Esophagus mucosa (tissue), 1 donor: ENCODE data around the gene ARHGEF3. TPM values are rescaled to one million over a fixed set of nuclear protein-coding genes. Genes with fewer than 3 reads are reported as not detected.
"Not testable (repeated sequence)": the region's sequence is repeated elsewhere in the genome, so short reads cannot be mapped to it uniquely, and the experiment has no call there.

Source experiments
- ATAC-seq: fragments of 200-7000 bp; cut with Tn5 transposase; one replicate; pipeline ENCODE4 v1.9.1; 2020
- total RNA-seq: library from RNA; stranded (reverse); gene quantifications from one replicate; pipeline ENCODE4 v1.2.4, GENCODE V29; 2023
- donor health status: DM: yes; HTN: yes; CAD: no.

Gene ARHGEF3
- total RNA-seq, 1 donor from 2014 or later = 30.2 TPM

- ATAC-seq = no peak
These were observed 32.5 kb downstream of the ARHGEF3 start for GRCh38 chr3:56769116-56769707.

DNA sequence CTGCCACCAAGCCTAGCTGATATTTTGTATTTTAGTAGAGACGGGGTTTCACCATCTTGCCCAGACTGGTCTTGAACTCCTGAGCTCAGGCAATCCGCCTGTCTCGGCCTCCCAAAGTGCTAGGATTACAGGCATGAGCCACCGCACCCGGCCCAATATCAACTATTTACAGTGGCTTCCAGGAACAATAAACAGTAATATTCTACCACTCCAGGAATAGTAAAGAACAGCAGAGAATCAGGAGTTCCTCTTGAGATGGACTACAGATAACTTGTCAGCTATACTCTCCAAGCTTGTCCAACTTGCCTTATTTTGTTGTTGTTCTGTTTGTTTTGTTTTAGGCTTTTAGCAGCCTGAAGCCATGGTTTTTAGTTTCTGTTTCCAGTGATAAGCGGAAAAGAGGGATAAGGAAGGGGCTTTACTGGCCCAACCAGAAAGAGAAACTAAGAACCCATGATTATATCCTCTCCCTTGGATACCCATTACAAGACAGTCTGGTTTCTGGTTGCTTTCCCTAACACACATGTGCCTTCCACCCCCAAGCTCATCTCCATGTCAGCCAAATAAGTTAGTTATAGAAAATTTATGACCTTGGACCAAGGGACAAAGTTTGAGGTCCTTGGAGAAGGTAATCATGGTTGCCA lies 36.7 kb downstream of the ARHGEF3 start:
- ATAC-seq = no peak

- ATAC-seq = no peak
These were observed 37.6 kb downstream of the ARHGEF3 start for GRCh38 chr3:56764184-56764583.

- ATAC-seq = no peak
These were observed 38.5 kb downstream of the ARHGEF3 start for GRCh38 chr3:56763233-56763632.

DNA sequence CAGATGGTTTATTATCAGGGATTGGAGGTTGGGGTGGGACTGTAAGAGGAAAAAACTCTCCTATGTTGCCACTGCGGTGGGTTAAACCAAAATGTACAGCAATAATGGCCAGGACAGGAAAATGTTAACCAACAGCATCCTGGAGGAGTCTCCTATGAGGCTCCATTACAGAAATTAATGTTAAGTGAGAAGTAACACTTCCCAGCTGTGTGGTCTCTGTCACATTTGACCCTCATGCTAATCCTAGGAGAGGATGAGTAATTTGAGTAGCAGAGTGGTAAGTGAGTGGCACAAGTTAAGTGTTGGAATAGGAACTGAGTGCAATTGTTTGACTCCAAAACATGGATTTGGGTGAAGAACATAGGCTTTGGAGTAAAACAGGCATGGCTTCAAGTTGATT lies 39.0 kb downstream of the ARHGEF3 start:
- ATAC-seq = no peak

DNA sequence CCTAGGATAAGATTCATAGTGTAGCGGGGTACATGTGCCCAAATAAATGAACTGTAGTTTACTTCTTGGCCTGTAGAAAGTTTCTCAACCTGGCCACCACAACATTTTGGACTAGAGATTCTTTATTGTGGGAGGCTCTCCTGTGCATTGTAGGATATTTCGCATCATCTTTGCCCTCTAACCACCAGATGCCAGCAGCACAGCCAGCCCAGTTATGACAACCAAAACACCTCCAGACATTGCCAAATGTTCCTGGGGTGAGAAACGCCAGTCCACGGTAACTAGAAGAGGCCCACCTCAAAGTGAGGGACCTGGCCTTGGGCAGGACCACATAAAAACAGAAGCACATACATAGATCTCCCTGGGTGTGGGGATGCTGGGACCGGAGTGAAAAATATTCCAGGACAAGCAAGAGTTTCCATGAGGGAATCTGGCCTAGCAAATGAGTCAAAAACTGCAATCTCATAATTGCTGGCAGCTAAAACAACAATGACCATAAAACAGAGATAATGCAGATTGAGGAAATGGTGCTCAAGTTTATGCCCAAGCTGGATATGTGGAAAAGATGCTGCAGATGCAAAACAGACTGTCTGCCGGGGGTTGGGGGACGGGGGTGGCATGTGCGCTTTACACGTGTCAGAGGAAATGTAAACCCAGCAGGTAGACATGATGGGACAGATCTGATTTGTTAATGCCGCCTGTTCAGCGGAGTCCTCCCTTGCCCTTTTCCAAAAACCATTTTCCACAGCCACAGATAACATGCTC lies 39.7 kb downstream of the ARHGEF3 start:
- ATAC-seq = no peak

DNA sequence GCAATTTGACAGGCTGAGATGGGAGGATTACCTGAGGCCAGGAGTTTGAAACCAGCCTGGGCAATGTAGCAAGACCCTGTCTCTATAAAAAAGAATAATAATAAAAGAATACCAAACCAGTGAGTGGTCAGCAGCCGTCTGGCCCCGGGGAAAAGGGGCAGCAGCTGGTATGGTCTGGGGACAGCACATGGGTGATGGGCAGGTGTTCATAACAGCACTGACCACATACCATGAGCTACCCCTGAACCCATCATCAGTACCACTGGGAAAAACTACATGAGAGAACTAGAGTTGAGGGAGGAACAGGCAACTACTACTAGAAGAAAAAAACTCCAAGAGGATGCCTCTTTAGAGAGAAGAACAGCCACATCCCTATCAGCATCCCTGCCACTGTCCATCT lies 40.7 kb downstream of the ARHGEF3 start:
- ATAC-seq = no peak

- ATAC-seq = no peak
These were observed 42.2 kb downstream of the ARHGEF3 start for GRCh38 chr3:56759532-56759931.

DNA sequence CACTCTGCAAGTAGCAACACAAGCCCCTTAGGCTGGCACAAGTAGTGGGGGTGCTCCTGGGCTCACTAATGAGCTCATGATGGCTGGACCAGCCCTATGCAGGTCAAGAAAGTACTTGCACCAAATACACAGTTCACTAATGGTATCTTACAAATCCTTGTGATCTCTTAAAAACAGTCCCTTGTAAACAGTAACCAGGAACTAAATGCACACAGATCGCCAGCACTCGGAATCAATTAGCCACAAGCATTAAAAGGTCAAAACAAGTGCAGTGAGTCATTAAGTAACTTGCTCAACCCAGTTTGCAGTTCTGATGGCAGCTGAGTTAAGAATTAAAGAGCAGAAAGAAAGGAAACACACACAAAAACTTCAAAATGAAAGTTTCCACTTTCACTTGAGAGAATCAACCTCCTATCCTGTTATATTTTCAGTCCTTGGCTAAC lies 43.2 kb downstream of the ARHGEF3 start:
- ATAC-seq = peak; percentile 85

- not testable (repeated sequence) for ATAC-seq
These were observed 43.7 kb downstream of the ARHGEF3 start for GRCh38 chr3:56758042-56758441.

DNA sequence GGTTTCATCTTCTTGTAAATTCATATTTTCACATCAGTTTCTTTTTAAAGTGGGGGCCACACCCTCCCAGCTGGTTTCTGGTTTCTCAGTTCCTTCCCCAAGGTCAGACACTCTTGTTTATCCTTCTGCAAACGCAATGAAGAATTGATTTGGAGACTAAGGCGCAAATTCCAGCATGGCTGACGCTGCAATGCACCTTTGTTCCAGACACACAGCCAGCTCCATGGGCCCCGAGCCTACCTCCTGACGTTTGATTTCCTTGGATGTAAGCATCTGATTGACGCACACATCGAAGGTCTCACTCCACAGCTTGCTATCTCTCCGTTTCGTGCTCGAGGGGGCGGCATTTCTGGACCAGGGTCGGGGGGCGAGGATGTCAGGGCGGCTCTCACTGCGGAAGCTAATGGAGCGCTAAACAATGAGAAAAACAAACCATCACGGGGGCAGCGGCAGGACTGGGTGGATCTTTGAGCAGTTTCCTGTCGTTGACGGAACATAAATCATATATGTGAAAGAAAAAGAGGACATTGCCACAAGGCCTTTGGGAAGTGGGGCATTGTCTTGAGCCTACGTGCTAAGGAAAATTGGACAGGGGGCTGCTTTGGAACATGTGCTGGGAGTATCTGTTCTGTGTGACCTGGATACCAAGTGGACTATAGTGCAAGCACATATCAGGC lies 46.9 kb downstream of the ARHGEF3 start:
- ATAC-seq = no peak

DNA sequence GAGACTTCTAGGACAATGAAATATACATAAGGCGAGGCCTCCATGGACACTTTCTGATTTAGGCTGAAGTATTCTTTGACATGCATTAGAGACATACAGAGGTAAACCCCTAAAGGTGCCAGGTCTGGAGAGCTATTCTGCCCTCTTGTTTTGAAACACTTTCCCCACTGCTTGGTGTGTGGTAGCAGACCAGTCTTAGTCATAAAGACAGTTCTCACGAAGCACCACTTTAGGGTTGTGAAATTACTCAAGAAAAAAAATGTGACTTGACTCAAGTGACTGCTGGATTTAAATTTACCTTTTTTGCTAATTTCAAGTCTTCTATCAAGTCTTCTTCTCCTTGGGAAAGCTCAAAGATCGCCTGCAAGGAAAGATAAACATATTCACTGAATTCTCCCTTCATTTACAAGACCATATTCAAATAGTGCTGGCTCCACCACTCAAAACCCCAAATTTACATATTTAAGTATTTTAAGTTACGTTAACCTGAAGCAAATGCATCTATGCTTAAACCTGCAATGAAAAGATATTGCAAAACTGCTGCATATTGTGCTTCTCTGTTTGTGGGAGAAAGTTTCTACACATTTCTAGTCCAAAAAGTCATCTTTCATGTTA lies 48.4 kb downstream of the ARHGEF3 start:
- no peak for ATAC-seq

- peak; percentile 66 for ATAC-seq
These were observed 50.6 kb downstream of the ARHGEF3 start for GRCh38 chr3:56751056-56751707.

- ATAC-seq = no peak
These were observed 53.0 kb downstream of the ARHGEF3 start for GRCh38 chr3:56748663-56749231.

- no peak for ATAC-seq
These were observed 54.6 kb downstream of the ARHGEF3 start for GRCh38 chr3:56747150-56747549.

DNA sequence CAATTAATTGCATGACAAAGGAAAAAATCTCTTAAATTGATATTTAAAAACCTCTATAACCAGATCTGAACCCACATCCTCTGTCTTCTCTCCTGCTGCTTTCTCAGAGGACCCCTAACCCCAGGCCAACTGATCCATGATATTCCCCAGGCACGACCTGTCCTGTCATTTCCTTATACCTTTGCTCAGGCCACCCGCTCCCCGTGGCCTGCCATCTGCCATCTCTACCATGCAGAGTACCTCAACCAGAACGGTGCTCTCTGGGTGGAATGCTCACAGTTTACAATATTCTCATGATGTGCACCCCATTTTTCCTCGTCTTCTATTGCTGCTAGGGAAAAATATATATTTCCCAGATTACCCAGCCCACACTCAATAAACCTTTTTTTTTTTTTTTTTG lies 57.7 kb downstream of the ARHGEF3 start:
- ATAC-seq = no peak

- ATAC-seq = no peak
These were observed 58.9 kb downstream of the ARHGEF3 start for GRCh38 chr3:56742887-56743286.

- no peak for ATAC-seq
These were observed 62.7 kb downstream of the ARHGEF3 start for GRCh38 chr3:56739036-56739435.

DNA sequence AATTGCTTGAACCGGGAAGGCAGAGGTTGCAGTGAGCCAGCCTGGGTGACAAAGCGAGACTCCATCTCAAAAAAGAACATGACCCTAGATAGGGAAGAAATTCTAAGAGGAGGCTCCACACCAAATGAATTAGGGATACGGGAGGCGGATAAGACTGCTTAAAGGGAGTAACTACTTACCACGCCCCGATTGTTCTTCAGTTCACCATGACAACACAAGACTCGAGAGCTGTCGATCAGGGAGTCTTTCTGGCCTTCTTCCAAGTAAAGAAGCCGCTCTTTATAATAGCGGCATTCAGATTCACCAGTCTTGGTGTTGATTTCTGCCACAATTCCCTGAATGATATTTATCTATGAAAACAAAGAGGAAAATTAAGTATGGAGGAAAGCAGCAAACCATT lies 64.7 kb downstream of the ARHGEF3 start:
- no peak for ATAC-seq

DNA sequence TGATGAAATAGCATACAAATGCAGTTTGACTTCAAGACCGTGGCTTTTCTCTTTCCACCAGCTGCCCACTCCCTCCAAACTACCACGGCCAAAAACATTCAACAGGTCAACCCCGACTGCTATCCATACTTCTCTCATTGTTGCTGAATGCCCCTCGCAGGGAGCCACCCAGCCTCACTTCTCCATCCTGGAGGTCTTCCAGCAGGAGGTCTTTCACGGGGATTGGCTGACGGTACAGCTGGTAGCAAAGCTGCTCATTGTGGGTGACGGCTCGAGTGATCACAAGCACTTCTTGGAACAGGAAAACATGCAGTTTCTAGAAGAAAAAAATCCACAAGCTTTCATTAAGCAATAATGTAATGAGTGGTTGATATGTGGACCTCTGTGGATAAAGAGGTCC lies 69.6 kb downstream of the ARHGEF3 start:
- ATAC-seq = no peak

- no peak for ATAC-seq
These were observed 76.6 kb downstream of the ARHGEF3 start for GRCh38 chr3:56725175-56725574.

DNA sequence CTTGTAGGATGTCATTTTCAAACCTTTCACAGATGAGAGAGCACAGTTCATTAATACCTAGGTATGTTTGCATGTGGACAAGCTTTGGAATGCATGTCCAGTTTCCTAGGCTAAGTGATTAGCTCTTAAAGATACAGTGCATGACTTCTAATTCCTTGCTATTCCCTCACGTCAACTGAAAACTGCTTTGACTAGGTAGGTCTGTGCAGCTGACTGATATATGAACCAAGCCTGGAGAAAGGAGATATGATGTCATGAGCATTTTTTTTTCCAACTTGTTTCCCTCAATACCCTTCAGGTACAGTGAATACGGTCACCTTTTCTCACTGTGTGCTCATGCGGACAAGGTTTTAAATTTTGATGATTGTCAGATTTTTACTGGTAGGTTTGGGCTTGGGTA lies 77.1 kb downstream of the ARHGEF3 start:
- ATAC-seq = no peak
